NCI-H524 treated with DMSO at 0.1 percent for 48 hours (cell line): ENCODE measurements around the gene AGFG1.
"Not testable (repeated sequence)": the region's sequence is repeated elsewhere in the genome, so short reads cannot be mapped to it uniquely, and the experiment has no call there.

Experiments
- DNase-seq: peaks from one replicate; lab custom pipeline; 2025; lab: John Stamatoyannopoulos, UW

The AGFG1 gene

DNA sequence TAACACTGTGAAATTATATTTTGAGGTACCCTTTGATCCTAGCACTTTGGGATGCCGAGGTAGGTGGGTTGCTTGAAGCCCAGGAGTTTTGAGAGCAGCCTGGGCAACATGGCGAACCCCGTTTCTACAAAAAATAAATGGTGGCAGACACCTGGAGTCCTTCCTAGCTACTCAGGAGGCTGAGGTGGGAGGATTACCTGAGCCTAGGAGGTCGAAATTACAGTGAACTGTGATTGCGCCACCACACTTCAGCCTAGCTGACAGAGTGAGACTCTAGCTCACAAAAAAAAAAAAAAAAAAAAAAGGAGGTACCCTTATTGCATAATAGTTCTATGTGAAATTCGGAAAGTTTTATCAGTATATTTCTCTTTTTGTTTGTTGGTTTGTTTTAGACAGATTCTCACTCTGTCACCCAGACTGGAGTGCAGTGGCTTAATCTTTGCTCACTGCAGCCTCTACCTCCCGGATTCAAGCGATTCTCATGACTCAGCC is 67.6 kb downstream of the AGFG1 start:
- no peak for DNase-seq

- not testable (repeated sequence) for DNase-seq
Observed at GRCh38 chr2:227540352-227540751, 68.4 kb downstream of the AGFG1 start.

- DNase-seq, result no peak
Observed at GRCh38 chr2:227545990-227546389, 74.0 kb downstream of the AGFG1 start.

DNA sequence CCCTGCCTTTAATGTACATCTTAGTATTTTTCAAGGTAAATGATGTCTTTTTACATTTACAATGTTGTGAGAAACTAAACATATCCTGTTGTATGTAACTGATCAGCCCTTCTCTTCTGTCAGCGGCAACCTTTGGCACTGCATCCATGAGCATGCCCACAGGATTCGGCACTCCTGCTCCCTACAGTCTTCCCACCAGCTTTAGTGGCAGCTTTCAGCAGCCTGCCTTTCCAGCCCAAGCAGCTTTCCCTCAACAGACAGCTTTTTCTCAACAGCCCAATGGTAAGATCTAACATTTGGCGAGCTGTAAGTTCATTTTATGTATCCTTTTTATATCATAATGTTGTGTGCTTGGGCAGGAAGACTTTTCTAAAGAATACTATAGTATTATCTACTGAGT is 79.9 kb downstream of the AGFG1 start:
- no peak for DNase-seq

DNA sequence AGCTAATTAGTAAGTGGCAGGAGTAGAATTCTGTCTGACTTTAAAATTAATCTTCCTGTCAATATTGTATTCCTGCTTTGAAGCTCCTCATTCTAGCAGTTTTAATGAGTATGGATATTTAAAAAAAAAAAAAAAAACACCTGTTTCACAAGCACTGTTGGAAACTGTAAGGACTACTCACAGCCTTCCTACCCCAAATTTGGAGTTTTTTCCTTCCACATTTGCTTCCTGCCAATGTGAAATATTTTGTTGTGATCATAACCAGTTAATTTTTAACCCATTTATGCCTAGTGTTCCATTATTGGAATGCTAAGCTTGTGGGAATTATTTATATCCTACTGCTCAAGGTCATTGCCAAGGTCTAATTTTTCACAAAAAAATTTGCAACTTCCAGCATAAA is 90.6 kb downstream of the AGFG1 start:
- no peak for DNase-seq

GRCh38 chr2:227565080-227565479 is 93.1 kb downstream of the AGFG1 start:
- no peak for DNase-seq

DNA sequence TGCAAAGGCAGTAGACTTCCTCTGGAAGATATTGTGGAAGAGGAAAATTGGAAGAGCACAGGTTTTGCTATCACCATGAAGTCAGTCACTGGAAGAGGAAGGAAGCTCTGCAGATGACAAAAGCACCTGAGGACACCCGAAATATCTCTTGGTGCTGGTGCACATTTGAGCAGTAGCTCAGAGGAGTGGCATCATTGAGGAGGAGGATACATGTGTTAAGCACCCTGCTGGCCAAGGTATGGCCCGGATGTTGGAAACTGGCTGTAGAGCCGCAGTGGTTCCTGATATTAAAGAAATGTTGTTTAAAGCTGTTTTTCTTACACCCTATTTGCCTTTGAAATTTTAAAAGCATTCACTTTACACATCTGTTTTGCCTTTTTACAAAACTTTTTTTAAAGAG is 94.1 kb downstream of the AGFG1 start:
- no peak for DNase-seq

- no peak for DNase-seq
Observed at GRCh38 chr2:227568852-227569169, 96.9 kb downstream of the AGFG1 start.

DNA sequence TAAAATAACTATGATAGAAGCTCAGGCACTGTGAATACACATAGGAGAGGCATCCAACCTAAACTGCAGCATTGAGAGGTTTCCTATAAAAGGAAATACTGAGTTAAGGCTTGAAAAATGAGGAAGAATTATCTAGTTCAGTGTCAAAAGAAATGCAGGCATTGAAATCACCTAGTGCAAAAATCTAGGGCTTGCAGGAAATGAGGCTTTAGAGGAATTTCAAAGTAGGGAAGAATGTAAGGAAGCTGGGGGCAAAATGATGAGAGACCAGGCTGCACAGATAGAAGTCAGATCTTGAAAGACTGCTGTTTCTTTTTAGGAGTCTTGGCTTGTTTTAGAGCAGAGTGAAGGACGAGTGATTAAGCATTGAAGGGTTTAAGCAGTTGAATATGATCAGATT is 98.7 kb downstream of the AGFG1 start:
- DNase-seq, result no peak

DNA sequence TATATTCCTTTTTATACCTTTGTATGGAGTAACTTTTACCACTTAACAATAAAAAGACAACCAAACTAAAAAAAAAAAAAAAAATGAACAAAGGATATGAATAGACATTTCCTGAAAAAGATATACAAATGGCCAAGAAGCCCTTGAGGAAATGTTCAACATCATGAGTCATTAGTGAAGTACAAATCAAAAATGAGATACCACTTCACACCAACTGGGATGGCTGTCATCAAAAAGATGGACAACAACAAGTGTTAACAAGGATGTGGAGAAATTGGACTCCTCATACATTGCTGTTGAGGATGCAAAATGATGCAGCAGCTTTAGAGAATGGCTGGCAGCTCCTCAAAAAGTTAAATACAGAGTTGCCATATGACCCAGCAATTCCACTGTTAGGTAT is 104.2 kb downstream of the AGFG1 start:
- no peak for DNase-seq

DNA sequence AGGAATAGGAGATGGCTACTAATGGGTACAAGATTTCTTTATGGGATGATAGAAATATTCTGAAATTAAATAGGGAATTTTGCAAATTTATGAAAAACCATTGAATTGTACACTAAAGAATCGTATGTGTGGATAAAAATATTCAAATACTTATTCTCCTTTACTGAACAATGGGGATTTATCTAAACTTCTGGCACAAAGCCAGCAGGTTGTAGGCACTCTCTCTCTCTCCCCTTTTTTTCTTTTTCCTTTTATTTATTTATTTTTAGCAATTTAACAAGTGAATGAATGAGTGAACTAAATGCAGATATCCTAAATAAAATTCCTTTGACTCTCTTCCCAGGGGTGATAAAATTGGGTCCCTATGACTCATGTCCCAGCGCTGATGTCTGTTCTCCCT is 104.9 kb downstream of the AGFG1 start:
- no peak for DNase-seq

GRCh38 chr2:227577555-227577954 is 105.6 kb downstream of the AGFG1 start:
- no peak for DNase-seq

DNA sequence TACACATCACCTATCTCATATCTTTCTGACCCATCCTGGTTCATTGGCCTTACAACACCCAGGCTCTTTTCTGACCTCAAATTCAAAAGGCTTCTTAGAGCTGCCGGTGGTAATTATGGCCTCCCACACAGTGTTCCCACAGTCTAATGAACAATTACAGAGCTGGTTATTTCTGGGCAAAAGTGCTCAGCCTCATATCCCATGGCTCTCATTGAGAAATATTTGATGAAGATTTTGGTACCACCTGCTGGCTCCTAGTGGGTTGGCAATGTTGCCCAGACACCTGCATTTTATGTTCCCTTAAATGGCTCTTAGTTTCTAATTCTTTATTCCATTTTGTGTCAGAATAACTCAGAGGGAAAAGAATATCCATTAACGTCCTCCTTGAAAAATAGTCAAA is 106.7 kb downstream of the AGFG1 start:
- DNase-seq, result no peak

- no peak for DNase-seq
Observed at GRCh38 chr2:227579791-227580190, 107.8 kb downstream of the AGFG1 start.

- DNase-seq, result no peak
Observed at GRCh38 chr2:227582369-227582768, 110.4 kb downstream of the AGFG1 start.

GRCh38 chr2:227592694-227593387 is 120.9 kb downstream of the AGFG1 start:
- DNase-seq, result no peak

- DNase-seq, result no peak
Observed at GRCh38 chr2:227595797-227596196, 123.8 kb downstream of the AGFG1 start.

- DNase-seq, result no peak
Observed at GRCh38 chr2:227597036-227597435, 125.1 kb downstream of the AGFG1 start.

- DNase-seq, result no peak
Observed at GRCh38 chr2:227597998-227598397, 126.0 kb downstream of the AGFG1 start.

DNA sequence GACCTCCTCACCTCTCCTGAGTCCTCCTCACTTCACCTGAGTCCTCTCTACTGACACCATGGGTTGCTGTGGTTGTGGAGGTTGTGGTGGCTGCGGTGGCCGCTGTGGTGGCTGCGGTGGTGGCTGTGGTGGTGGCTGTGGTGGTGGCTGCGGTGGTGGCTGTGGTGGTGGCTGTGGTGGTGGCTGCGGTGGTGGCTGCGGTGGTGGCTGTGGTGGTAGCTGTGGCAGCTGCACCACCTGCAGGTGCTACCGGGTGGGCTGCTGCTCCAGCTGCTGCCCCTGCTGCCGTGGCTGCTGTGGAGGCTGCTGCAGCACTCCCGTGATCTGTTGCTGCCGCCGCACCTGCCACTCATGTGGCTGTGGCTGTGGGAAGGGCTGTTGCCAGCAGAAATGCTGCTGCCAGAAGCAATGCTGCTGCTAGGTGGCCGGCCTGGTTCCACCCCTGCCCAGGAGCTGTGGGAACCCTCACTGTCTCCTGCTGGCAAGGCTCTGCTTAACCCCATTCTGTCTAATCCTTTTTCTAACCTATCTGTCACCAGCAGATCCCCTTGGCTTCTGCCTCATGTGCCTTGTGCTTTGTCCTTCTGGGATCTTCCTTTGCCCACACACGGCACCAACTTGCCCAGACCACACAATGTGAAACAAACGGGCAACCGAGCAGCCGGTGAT is 127.0 kb downstream of the AGFG1 start, which contains the start of gene SCYGR2:
Gene SCYGR2, plus strand, starts transcription at position 59 of the 669 bp plus-strand sequence. Its CDS starts 0 bp downstream, at position 59.
- not testable (repeated sequence) for DNase-seq

DNA sequence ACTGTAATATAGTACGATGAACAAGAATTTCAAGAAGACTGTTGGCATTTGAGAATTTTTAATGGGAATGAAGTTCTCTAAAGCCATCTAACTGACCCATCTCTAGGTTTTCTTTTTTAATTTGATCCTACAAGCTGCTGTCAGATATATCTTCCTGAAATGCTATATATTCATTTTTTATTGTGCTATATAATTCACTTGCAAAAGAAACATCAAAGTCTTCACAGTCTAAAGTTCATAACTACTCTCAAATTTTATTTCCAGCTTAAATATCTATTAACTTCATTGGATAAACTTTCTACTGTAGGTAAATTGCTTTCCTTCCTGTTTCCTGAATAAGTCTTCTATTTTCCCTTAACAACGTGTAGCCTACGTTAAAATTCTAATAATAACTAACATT is 130.4 kb downstream of the AGFG1 start:
- no peak for DNase-seq

DNA sequence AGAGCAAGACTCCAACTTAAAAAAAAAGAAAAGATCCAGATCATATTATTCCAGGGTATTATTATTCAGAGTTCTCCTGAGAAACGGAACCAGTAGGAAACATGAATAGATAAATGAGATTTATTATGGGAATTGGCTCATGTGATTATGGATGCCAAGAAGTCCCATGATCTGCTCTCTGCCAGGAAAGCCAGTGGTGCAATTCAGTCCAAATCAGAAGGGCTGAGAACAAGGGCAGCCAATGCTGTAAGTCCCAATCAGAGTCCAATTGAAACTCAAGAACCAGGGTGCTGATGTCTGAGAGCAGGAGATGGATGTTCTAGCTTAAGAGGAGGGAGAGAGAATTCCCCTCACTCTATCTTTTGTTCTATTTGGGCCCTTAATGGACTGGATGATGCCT is 134.5 kb downstream of the AGFG1 start:
- no peak for DNase-seq

- DNase-seq, result no peak
Observed at GRCh38 chr2:227607941-227608340, 136.0 kb downstream of the AGFG1 start.
